Measurements from ENCODE around the gene DIRAS1.

Gene DIRAS1

DNA sequence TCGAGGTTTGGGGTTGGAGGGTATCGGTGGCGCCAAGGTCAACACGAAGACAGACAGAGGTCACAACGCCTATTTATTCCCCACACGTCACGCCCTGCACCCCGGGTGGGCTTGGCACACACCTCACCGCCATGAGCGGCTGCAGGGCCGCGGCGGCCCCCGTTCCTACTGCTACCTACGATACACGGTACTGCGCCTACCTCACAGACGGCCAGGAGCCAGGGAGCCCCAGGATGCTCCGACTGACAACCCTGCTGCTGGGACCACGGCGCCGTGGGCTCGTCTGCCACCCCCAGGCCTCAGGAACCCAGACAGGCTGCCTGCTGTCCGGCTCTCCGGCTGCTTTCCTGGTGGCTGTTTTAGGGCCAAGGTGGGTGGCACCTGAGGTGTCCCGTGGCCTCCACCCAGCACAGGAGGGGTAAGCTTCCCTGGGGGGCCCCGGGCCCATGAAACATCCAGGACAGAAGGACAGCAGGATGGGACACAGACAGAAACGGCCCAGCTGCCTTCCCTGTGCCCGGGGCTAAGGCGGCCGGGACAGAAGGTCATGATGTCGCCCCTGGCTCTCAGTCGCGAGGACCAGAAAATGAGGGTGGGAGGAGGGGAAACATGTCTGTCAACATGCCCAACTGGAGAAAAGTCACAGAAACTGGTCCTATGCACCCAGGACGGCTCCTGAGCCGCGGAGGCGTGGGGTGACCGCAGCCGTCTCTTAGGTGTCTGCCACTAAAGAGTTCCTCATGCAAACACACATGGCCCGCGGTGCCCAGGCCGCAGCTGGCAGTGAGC, 33.7 kb upstream of the DIRAS1 start:
- DNase-seq = no peak

DNA sequence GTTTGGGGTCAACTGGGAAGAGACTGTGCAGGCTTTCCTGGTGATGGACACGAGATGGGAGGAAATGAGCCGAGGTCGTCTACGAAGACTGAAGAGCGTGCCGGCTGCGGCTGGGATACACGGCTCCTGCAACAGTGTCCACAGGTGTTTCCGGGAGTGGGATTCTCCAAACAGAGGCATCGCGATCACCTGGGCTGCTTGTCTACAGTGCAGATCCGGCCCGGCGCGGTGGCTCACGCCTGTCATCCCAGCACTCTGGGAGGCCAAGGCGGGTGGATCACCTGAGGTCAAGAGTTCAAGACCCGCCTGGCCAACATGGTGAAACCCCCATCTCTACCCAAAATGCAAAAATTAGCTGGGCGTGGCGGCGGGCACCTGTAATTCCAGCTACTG, 30.3 kb upstream of the DIRAS1 start:
- no peak for DNase-seq

DNA sequence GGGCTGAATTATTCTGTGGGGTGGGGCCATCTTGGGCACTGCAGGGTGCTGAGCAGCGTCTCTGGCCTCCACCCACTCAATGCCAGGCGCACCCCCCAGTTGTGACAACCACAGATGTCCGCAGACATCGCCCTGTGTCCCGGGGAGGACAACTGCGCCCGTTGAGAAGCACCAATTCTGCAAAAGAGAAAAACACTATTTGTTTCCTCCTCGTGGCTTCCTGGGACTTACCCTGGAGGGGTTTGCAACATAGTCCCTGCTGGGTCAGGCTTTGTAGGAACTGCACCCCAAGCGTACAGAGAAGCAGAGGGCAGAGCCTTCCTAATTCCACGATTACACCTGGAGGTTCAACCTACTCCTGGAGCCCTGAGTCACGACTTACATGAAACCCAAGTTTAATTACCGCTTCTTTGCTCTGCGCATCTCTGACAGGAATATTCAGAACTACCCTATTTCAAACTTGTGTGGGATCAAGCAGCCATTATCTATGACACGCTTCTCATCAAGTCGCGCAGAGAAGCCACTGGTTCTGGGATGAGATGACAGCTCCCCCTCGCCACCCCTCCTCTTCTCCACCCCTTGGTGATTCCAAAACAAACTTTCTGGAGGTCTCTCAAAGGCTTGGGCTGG, 29.8 kb upstream of the DIRAS1 start:
- no peak for DNase-seq

DNA sequence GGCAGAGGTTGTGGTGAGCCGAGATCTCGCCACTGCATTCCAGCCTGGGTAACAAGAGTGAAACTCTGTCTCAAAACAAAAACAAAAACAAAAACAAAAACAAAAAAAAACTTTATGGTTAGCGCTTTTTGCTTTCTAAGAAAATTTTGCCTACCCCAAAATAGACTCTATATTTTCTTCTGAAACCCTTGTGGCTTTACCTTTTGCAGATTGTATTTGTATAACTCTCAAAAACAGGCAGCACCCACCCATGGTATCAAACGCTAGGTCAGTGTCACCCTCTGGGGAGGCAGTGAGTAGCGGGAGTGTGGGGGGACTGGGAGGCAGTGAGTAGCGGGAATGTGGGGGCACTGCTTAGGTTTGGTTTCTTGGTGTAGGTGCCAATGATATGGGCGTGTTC, 26.2 kb upstream of the DIRAS1 start:
- no peak for DNase-seq

DNA sequence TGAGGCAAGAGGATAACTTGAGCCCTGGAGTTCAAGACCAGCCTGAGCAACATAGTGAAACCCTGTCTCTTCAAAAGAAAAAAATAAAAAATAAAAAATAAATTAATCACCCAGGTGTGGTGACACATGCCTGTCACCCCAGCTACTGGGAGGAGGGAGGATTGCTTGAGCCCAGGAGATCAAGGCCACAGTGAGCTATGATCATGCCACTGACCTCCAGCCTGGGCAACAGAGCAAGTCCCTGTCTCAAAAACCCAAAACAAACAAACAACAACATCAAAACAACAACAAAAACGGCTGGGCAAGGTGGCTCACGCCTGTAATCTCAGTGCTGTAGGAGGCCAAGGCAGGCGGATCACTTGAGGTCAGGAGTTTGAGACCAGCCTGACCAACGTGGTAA, 22.9 kb upstream of the DIRAS1 start:
- no peak for DNase-seq

- DNase-seq = no peak
Measured at GRCh38 chr19:2743099-2743498, 21.9 kb upstream of the DIRAS1 start.

DNA sequence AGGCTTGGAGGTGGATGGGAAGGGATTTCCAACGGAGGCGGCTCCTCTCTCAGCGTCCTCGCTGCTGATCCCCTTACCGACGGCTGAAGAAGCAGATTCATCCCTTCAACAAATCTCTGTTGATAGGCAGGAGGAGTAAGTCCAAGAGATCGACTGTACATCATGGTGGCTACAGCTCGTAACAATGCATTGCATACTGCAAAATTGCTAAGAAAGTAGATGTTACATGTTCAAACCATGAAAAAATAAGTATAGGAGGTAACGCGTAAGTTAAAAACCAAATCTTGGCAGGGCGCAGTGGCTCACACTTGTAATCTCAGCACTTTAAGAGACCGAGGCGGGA, 19.1 kb upstream of the DIRAS1 start:
- no peak for DNase-seq

DNA sequence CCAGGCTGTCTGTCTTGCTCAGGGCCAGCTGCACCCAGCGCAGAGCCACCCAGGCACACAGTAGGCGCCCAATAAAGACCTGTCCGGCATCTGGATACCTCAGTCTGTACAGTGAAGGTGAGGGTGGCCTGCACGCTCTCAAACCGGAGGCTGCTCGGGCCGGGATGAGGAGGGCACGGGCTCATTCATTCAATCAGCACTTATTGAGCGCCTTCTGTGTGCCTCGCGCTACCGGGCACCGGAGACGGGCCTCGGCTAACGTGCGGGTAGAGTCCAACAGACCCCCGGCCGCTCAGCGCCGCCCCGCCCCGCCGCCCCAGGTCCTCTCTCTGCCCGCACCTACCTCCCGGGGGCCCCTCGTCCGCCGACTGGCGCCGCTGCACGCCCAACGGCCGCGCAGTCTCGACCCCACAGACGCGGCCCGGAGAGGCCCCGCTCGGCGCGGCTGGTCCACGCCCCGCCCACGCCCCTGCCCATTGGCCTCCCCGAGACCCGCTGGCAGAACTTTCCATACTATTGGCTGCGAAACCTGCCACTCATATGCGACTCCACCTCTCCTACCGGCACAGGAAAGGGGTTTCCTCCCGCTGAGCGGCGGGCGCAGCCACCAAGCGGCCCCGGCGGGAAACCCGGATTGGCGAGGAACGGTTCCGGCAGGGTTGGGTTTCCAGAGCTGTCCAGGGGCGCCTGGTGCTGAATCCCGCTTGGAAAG, 18.6 kb upstream of the DIRAS1 start, which contains the start of gene SLC39A3:
SLC39A3 (minus strand) TSS at position 416 of the 712 bp plus-strand sequence. CDS start 2,760 bp downstream, outside the sequence.
- peak; percentile 99 for DNase-seq

- DNase-seq = no peak
Measured at GRCh38 chr19:2736550-2737190, 15.5 kb upstream of the DIRAS1 start.

DNA sequence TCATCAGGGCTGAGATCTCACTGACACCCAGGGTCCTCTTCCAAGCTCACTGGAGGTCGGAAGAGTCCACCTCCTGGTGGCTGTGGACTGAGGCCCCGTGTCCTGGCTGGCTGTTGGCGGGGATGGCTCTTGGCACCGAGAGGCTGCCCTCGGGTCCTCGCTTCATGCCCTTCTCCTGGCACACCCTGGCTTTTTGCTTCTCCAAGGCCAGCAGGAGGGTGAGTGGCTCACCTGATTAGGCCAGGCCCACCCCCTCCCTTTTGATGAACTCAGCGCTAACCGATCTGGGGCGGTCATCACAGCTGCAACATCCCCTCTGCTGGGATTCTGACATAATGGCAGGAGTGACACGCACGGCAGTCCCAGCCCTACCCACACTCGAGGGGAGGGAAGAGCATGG, 14.2 kb upstream of the DIRAS1 start:
- DNase-seq = no peak

GRCh38 chr19:2734589-2735288, 13.6 kb upstream of the DIRAS1 start:
- no peak for DNase-seq

DNA sequence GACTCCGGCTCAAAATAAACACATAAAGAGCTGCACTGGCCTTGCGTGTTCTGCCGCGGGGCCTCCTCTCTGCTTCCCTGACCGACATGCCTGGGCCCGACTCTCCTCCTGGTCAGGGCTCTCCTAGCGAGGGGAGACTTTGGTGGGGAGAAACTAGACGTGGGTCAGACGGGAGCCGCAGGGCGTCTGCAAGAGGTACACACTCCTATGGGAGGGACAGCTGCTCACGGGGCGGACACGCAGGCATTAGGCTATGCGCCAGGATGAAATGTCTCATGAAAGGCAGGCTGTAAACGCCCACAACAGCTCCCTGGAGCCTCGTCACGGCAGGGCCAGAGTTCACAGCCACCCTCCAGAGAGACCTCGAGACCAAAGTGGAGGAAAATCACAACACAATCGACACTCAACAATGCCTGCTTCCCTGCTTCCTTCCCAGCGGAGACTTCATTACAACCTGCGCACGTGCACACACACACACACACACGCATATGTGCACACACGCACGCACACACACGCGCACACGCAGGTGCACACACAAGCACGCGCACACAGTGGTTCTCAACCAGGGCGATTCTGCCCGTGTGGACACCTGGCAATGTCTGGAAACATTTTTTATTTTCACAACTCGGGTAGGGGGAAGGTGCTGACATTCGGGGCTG, 12.9 kb upstream of the DIRAS1 start:
- DNase-seq = no peak

DNA sequence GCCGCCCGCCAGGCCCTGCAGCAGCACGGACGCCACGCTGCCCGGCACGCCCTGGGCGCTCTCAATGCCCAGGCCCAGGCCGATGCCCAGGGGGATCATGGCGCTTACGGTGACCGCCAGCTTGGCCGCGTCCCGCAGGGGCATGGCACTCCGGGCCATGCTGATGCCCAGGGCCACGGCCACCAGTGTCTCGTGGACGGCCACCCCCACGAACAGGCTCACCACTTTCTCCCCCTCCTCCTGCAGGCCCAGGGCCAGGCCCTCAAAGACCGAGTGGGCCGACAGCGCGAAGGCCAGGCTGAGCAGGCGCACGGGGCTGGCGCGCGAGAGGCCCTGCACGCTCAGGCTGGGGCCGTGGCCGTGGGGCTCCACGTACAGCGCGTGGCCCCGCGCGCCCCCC, 11.7 kb upstream of the DIRAS1 start:
- no peak for DNase-seq

- DNase-seq = no peak
Measured at GRCh38 chr19:2732157-2732725, 11.1 kb upstream of the DIRAS1 start.

DNA sequence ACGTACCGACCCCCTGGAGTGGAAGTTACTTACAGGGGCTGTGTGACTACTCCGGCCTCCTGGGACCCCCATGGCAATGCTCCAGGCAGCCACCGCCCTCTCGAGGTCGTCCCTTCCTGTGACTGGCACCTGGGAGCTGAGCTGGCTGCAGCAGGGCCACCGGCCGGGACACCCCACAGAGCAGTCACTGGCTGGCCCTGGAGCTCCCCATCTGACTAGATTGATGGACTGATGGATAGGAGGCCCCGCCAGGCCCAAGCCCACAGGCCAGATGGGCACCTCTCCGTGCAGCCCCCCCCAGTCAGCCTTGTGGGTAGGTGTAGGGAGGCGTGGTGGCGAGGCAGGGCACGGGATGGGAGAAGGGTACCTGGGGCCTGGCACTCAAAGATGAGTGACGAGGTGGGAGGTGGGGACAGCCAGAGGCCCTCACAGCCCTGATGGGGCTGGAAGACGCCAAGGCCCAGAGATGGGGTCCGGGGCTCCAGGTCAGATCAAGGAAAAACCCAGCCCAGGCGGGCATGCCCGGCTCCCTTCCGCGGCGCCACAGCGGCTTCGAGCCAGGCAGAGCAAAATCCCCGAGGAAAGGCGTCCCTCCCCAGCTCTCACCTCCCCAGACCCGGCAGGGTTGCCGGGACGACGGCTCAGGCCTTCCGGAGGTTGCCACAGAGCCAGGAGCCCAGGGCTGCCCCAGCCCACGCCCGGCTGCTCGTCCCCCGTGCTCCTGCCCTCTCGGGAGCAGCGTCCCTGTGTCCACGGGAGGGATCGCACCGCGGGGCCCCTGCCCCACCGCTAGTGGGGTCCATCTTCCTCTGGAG, 10.2 kb upstream of the DIRAS1 start:
- no peak for DNase-seq

GRCh38 chr19:2729943-2730818, 9.0 kb upstream of the DIRAS1 start:
- DNase-seq = no peak

- no peak for DNase-seq
Measured at GRCh38 chr19:2728783-2729387, 7.7 kb upstream of the DIRAS1 start.

- no peak for DNase-seq
Measured at GRCh38 chr19:2727640-2727944, 6.4 kb upstream of the DIRAS1 start.

- no peak for DNase-seq
Measured at GRCh38 chr19:2726904-2727639, 5.9 kb upstream of the DIRAS1 start.
